SK-N-SH (cell line): ENCODE data around the gene FRMD4B. TPM values are rescaled to one million over a fixed set of nuclear protein-coding genes. Genes with fewer than 3 reads are reported as not detected.

ENCODE experiments used
- CTCF ChIA-PET: fragments of 300-600, 350-600 bp; formaldehyde crosslinking; extraction: SDS; loops from one replicate; lab custom pipeline; 2021; lab: Yijun Ruan, JAX
- POLR2A ChIA-PET: fragments of 350-600 bp; sonication (Branson Sonifier 250); formaldehyde crosslinking; extraction: SDS; loops from one replicate; lab custom pipeline; 2020; ENCODE audit warnings: antibody characterized with exemption, inconsistent platforms; lab: Yijun Ruan, JAX
- DNase-seq: peaks from one replicate; pipeline ENCODE4 v3.0.0; 2012
- H2AFZ ChIP-seq: fragments of 200-600 bp; sonication (generic); 2 replicates; pipeline ENCODE4 v1.8.1; 2016; ENCODE audit warnings: antibody characterized with exemption, mild to moderate bottlenecking, low read depth
- H3F3A ChIP-seq: fragments of 200-600 bp; sonication (generic); replicated peaks from 2 replicates; pipeline ENCODE3; 2016; ENCODE audit warnings: antibody characterized with exemption, mild to moderate bottlenecking; ENCODE audit not compliant: insufficient read depth
- H3K27ac ChIP-seq, 2 experiments: fragments of 200-500 bp in 1 of 2; fragments of 200-600 bp in 1 of 2; sonication (Bioruptor generic) in 1 of 2; sonication (generic), shearing (Covaris generic) in 1 of 2; 2 replicates each; pipeline versions ENCODE4 v1.5.1 to v1.6.1; 2014 to 2016; ENCODE audit warnings: low read depth in 2 of 2, inconsistent platforms in 1 of 2, low read length in 1 of 2, mild to moderate bottlenecking in 1 of 2, mixed read lengths in 1 of 2
- H3K27me3 ChIP-seq: fragments of 200-600 bp; sonication (generic), shearing (Covaris generic); 2 replicates; pipeline ENCODE4 v1.6.1; 2016; ENCODE audit warnings: mixed run types; ENCODE audit not compliant: insufficient read depth
- H3K36me3 ChIP-seq, 2 experiments: fragments of 200-500 bp in 1 of 2; fragments of 200-600 bp in 1 of 2; sonication (Bioruptor generic) in 1 of 2; sonication (generic) in 1 of 2; replicated peaks in 1 of 2; 2 replicates each; pipeline versions ENCODE3 to v1.5.1; 2014 to 2016; ENCODE audit warnings: low read length in 1 of 2, mild to moderate bottlenecking in 1 of 2; ENCODE audit not compliant: insufficient read depth in 2 of 2, control insufficient read depth in 1 of 2
- H3K4me1 ChIP-seq, 2 experiments: fragments of 200-500 bp in 1 of 2; fragments of 200-600 bp in 1 of 2; sonication (Bioruptor generic) in 1 of 2; sonication (generic), shearing (Covaris generic) in 1 of 2; 2 replicates each; pipeline versions ENCODE4 v1.5.1 to v1.6.1; 2014 to 2016; ENCODE audit warnings: low read depth in 1 of 2, low read length in 1 of 2, mixed run types in 1 of 2; ENCODE audit not compliant: insufficient read depth in 2 of 2, control insufficient read depth in 1 of 2
- H3K4me2 ChIP-seq: fragments of 200-600 bp; sonication (generic), shearing (Covaris generic); 2 replicates; pipeline ENCODE4 v1.6.1; 2017; ENCODE audit warnings: mixed run types
- H3K4me3 ChIP-seq, 2 experiments: fragments of 200-500 bp in 1 of 2; fragments of 200-600 bp in 1 of 2; sonication (Bioruptor generic) in 1 of 2; sonication (generic), shearing (Covaris generic) in 1 of 2; 2 replicates each; pipeline versions ENCODE4 v1.5.1 to v1.8.1; 2014 to 2016; ENCODE audit warnings: low read depth in 2 of 2, inconsistent platforms in 1 of 2, low read length in 1 of 2, mild to moderate bottlenecking in 1 of 2, mixed read lengths in 1 of 2, moderate library complexity in 1 of 2
- H3K79me2 ChIP-seq: fragments of 200-600 bp; sonication (generic); 2 replicates; pipeline ENCODE4 v1.8.1; 2017; ENCODE audit warnings: mild to moderate bottlenecking; ENCODE audit not compliant: insufficient read depth
- H3K9ac ChIP-seq: fragments of 200-600 bp; sonication (generic); 2 replicates; pipeline ENCODE4 v1.6.1; 2017; ENCODE audit warnings: mixed run types
- H3K9me2 ChIP-seq: fragments of 200-600 bp; sonication (generic); 2 replicates; pipeline ENCODE4 v1.6.1; 2017; ENCODE audit warnings: mixed run types
- H3K9me3 ChIP-seq: fragments of 200-600 bp; sonication (generic); 2 replicates; pipeline ENCODE4 v1.6.1; 2017; ENCODE audit warnings: mixed run types, mild to moderate bottlenecking, moderate library complexity
- H4K20me1 ChIP-seq: fragments of 200-600 bp; sonication (generic); 2 replicates; pipeline ENCODE4 v1.6.1; 2017; ENCODE audit warnings: mild to moderate bottlenecking, mixed run types; ENCODE audit not compliant: insufficient read depth
- CHD2 ChIP-seq: fragments of 150-350 bp; IDR thresholded peaks from 2 replicates; pipeline ENCODE4 v1.6.1; 2018; ENCODE audit warnings: low read length; ENCODE audit not compliant: partially characterized antibody
- CTCF ChIP-seq: fragments of 200-600 bp; sonication (generic); IDR thresholded peaks from 2 replicates; pipeline ENCODE4 v1.6.1; 2017; ENCODE audit warnings: antibody characterized with exemption, mild to moderate bottlenecking, moderate library complexity
- ELF1 ChIP-seq: IDR thresholded peaks from 2 replicates; pipeline ENCODE4 v1.4.0; 2012
- FOSL2 ChIP-seq: IDR thresholded peaks from 2 replicates; pipeline ENCODE4 v1.4.0; 2012; ENCODE audit warnings: low read depth, mild to moderate bottlenecking, moderate library complexity, borderline replicate concordance
- JUND ChIP-seq: IDR thresholded peaks from 2 replicates; pipeline ENCODE4 v1.4.0; 2012
- MAX ChIP-seq: IDR thresholded peaks from 2 replicates; pipeline ENCODE4 v1.4.0; 2012; ENCODE audit warnings: low read depth
- MEF2A ChIP-seq: IDR thresholded peaks from 2 replicates; pipeline ENCODE4 v1.4.0; 2012; ENCODE audit warnings: low read depth, borderline replicate concordance
- NRF1 ChIP-seq: IDR thresholded peaks from 2 replicates; pipeline ENCODE4 v1.6.1; 2012; ENCODE audit warnings: low read depth, mild to moderate bottlenecking, low read length
- PBX3 ChIP-seq: IDR thresholded peaks from 2 replicates; pipeline ENCODE4; 2012
- REST ChIP-seq: IDR thresholded peaks from 2 replicates; pipeline ENCODE4 v1.6.1; 2012; ENCODE audit warnings: mild to moderate bottlenecking, low read depth, low read length, moderate library complexity
- WGBS: methylation state at CpG from one replicate; pipeline ENCODE4 v1.1.6; 2017; ENCODE audit warnings: low lambda C conversion rate; 5-methylcytosine and 5-hydroxymethylcytosine counted together
- polyA plus RNA-seq, 3 experiments: library from polyadenylated mRNA; depleted of rRNA; stranded (reverse); fragments of >200 nt; gene quantifications; 2 replicates each; pipeline ENCODE4 v1.2.3, GENCODE V29; 2012

The FRMD4B gene
- polyA plus RNA-seq, 1 of the 3 experiments (the other 2 are of a cell fraction), result 0.53 TPM

GRCh38 chr3:69166446-69166845, 219.4 kb downstream of the FRMD4B start (continued):
- TF ChIP-seq MAX (no peak), JUND (no peak), ELF1 (no peak)

GRCh38 chr3:69165744-69166143, 220.1 kb downstream of the FRMD4B start:
- H4K20me1 ChIP-seq, result no peaks in the 10 kb centered on the region
- POLR2A ChIA-PET, result interaction anchor here (0.6 kb wide), 1 partner anchor 199 kb away, joined by 3 read pairs; no protein-coding TSS in a partner anchor
- no peak overlapping the region for H2AFZ ChIP-seq
- H3K9ac ChIP-seq, result no peak overlapping the region
- H3F3A ChIP-seq, result peaks cover 2% of the 10 kb centered on the region
- TF ChIP-seq FOSL2 (no peak), MEF2A (no peak), PBX3 (no peak), CHD2 (no peak), CTCF (no peak), NRF1 (no peak)
- CTCF ChIA-PET, result interaction anchor here (0.6 to 13.0 kb wide), 6 partner anchors 44 to 506 kb away, joined by 3 to 315 read pairs (median 5); partner anchors contain the start of gene LMOD3
- H3K27ac ChIP-seq, result no peak overlapping the region
- no peak overlapping the region for H3K4me3 ChIP-seq
- H3K9me2 ChIP-seq, result no peaks in the 10 kb centered on the region
- no peaks in the 10 kb centered on the region for H3K79me2 ChIP-seq
- no peaks in the 10 kb centered on the region for H3K36me3 ChIP-seq
- no peak for DNase-seq
- H3K4me1 ChIP-seq, result no peaks in the 10 kb centered on the region
- H3K9me3 ChIP-seq, result no peaks in the 10 kb centered on the region
- no peaks in the 10 kb centered on the region for H3K27me3 ChIP-seq
- no peak overlapping the region for H3K4me2 ChIP-seq
- WGBS, result 95% methylated on average over 4 of the region's 4 CpGs

- DNase-seq, result no peak
- TF ChIP-seq REST, result no peak
- TF ChIP-seq, all 33 proteins: peak for 0
- Histone ChIP-seq H3K36me3 (no peaks in the 10 kb centered on the region), H4K20me1 (no peaks in the 10 kb centered on the region), H3K9me3 (no peaks in the 10 kb centered on the region), H2AFZ (no peak overlapping the region), H3K79me2 (no peaks in the 10 kb centered on the region), H3K4me2 (no peak overlapping the region), H3K27me3 (no peaks in the 10 kb centered on the region), H3F3A (no peaks in the 10 kb centered on the region), H3K4me1 (no peaks in the 10 kb centered on the region), H3K9me2 (no peaks in the 10 kb centered on the region), H3K4me3 (no peak overlapping the region), H3K9ac (no peak overlapping the region), H3K27ac (no peak overlapping the region)
- CTCF ChIA-PET, result interaction anchor here (0.6 to 13.0 kb wide), 7 partner anchors 10 to 509 kb away, joined by 3 to 315 read pairs (median 5); partner anchors contain the start of gene LMOD3
- POLR2A ChIA-PET, result no interaction called here
Measured at GRCh38 chr3:69164296-69164695, 221.6 kb downstream of the FRMD4B start.
